Measurements from ENCODE around the gene PCDH9.

DNA sequence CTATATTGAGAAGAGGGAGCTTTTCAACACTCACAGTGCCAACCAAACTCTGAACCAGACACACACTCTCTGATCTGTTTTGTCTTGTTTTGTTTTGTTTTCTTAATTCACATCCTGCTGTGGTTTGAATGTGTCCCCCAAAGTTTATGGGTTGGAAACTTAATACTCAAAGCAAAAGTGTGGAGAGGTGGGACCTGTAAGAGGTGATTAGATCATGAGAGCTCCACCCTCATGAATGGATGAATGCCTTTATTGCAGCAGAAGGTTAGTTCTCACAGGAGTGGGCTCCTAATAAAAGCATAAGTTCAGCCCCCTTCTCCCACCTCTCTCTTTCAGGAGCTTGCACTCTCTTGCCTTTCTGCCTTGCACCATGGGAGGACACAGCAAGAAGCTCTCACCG, 957.1 kb downstream of the PCDH9 start:
- TF ChIP-seq, protein P1, sequence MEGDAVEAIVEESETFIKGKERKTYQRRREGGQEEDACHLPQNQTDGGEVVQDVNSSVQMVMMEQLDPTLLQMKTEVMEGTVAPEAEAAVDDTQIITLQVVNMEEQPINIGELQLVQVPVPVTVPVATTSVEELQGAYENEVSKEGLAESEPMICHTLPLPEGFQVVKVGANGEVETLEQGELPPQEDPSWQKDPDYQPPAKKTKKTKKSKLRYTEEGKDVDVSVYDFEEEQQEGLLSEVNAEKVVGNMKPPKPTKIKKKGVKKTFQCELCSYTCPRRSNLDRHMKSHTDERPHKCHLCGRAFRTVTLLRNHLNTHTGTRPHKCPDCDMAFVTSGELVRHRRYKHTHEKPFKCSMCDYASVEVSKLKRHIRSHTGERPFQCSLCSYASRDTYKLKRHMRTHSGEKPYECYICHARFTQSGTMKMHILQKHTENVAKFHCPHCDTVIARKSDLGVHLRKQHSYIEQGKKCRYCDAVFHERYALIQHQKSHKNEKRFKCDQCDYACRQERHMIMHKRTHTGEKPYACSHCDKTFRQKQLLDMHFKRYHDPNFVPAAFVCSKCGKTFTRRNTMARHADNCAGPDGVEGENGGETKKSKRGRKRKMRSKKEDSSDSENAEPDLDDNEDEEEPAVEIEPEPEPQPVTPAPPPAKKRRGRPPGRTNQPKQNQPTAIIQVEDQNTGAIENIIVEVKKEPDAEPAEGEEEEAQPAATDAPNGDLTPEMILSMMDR (IDR thresholded peaks at IDR 0.05; ENCODE audit: low read depth, low read length), result no peak
- TF ChIP-seq EZH2phosphoT487 (IDR thresholded peaks at IDR 0.05; ENCODE audit: low read depth), result no peak

Measured in OCI-LY3 (cell line).